8988T (cell line): ENCODE results near the gene STEAP4.
A peak's percentile ranks its signal among the peaks of the same experiment; 100 is the strongest.
"Not testable (repeated sequence)": the region's sequence is repeated elsewhere in the genome, so short reads cannot be mapped to it uniquely, and the experiment has no call there.

Experiments used
- DNase-seq: peaks from one replicate; pipeline ENCODE4 v3.0.0; 2011

The STEAP4 gene

DNA sequence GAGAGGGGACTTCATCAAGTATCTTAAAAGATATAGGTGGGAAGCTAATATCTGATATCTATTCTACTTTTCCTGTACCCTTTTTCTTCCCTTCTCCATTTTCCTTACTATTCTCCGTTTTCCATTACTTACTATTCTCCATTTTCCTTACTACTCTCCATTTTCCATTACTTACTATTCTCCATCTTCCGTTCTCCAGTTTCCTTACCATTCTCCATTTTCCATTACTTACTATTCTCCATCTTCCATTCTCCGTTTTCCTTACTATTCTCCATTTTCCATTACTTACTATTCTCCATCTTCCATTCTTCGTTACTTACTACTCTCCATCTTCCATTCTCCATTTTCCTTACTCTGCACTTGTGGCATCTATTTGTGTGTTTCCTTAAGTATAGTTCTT, 39.3 kb downstream of the STEAP4 start:
- no peak for DNase-seq

DNA sequence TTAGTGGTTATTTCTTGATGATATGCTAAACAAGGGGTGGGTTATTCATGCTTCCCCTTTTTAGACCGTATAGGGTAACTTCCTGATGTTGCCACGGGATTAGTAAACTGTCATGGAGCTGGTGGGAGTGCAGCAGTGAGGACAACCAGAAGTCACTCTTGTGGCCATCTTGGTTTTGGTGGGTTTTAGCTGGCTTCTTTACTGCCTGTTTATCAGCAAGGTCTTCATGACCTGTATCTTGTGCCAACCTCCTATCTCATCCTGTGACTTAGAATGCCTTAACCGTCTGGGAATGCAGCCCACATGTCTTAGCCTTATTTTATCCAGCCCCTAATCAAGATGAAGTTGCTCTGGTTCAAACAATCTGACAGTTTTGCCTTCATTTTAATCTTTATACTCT, 41.7 kb downstream of the STEAP4 start:
- not testable (repeated sequence) for DNase-seq

DNA sequence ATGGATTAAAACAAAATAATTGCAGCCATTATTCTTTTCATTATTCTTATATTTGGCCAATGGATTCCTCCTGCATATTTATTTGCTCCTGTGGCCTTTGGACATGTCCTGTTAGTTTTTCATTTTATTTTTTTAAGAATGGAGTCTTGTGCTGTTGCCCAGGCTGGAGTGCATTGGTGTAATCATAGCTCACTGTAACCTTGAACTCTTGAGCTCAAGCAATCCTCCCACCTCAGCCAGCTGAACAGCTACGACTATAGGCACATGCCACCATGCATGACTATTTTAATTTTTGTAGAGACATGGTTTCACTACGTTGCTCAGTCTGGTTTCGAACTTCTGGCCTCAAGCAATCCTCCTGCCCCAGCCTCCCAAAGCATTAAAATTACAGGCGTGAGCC, 44.1 kb downstream of the STEAP4 start:
- no peak for DNase-seq

DNA sequence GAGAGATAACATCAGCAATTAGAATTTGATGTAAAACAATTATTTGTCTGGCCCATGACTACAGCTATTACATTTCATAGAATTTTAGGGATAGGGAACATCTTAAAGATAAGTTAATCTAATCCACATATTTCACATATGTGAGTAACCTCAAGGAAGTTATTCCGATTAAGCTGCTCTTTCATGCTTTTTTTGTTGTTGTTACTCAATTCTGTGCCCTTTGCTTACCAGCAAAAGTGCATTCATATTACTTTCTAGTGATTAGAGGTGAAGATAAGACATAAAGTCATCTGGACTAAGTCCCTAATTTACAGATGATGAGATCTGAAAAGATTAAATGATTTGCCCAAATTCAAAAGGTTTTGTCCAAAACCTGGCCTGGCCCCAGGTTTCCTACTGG, 46.0 kb downstream of the STEAP4 start:
- DNase-seq = no peak

DNA sequence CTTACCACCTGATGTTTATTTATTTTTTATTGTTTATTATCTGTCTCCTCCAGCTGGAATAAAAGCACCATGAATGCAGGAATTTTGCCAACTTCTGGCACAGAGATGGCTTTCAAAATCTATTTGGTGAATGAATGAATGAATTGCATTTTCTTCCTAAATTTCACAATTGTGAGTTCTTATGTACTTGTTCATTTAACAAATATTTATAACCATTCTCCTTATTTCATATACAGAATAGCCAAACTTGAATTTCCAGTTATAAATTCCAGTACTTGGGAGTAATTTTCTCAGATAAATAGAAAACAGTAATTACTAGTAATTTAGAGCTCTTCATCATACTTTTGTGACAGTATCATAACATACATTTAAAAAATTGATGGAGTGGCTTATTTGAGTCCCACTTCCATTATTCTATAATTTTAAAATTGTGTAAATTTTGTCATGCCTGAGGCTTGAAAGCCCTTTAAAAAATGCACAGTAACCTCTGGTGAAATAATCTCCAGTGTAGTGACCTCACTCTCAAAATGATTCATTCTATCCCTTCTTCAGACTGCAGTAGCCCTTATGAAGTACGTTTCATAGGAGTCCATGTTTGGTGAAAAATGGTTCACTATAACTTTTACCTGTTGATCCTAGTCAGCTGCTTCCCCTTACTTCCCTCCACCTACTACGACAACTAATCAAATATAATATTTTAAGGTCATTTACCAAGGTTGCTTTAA, 46.9 kb downstream of the STEAP4 start:
- DNase-seq = no peak

DNA sequence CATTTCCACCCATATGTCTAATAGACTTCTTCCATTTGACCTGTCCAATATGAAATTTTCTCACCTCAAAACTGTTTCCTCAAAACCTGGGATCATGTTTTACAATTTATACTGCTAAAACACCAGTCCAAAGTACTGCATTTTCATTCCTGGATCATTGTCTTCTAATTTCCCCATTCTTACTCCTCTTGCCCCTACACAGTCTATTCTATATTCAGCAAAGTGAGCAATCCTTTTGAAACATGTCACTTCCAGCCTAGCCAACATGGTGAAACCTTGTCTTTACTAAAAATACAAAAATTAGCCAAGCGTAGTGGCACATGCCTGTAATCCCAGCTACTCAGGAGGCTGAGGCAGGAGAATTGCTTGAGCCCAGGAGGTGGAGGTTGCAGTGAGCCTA, 48.4 kb downstream of the STEAP4 start:
- DNase-seq = not testable (repeated sequence)

DNA sequence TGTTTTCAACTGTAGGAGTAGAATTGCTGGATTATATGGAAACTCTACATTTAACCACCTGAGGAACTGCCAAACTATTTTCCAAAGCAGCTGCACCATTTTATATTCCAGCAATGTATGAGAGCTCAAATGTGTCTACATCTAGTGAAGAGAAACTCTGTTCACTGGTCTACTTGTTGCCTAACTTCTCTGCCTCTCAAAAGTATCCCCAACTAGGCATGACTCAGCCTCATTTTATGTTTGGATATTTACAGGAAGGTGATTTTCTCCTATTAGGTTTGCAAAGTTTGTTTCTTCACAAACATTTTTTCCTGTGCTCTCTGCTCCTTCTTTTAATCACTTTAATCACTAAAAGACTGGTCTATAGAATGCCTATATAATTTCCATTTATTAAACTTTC, 49.8 kb downstream of the STEAP4 start:
- no peak for DNase-seq

DNA sequence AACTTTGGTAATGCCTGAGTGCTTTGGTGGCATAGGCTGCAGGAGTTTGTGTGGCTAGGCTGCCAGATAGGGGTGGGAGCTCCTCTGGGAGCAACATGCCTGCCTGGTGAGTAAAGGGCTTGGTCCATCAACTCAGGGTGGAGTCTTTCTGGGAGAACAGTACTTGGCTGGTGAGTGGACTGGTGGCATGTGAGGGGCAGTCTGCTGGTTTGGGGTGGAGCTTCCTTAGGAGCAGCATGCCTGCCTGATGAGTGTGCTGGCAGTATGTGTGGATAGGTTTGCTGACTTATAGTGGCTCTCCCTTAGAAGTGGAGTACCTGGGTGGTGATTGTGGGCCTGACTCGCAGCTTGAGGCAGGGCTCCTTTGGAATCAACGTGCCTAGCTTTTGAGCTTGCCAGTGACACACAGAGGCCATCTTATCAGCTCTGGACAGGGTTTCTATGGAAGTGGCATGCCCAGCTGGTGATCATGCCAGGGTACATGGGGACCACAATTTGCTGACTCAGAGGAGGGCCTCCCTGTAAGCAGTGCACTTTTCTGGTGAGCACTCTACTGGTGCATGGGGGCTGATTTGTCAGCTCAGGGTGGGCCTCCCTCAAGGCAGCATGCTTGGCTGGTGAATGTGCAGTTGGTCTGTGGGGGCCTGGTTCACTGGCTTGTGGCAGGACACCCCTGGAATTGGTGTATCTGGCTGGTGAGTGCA, 51.8 kb downstream of the STEAP4 start:
- DNase-seq = peak; percentile 53

DNA sequence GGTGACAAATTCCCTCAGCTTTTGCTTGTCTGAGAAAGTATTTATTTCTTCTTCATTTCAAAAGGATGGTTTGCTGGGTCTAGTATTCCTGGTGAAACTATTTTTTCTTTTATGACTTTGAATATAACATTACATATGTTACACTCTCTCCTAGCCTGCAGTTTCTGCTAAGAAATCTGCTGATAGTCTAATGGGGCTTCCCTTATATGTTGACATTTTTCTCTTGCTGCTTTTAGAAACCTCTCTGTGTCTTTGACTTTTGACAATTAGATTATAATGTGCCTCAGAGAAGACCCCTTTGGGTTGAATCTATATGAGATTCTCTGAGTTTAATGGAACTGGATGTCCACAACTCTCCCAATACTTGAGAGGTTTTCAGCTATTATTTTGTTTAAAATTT, 53.1 kb downstream of the STEAP4 start:
- no peak for DNase-seq

DNA sequence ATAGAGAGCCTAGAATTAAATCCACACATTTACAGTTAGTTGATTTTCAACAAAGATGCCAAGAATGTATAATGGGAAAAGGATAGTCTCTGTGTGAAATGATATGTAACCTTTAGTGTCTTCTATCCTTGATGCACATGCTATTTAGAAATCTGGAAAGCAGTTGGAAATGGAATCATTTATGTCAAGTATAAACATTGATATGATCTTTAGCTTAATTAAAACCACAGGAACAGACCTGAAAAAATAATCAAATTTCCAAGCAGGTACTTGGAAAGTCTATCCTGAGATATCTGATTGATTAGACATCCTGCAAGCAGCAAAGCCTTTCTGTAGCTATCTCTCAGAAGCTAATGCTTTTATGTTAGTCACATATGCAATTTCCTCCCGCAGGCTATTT, 62.4 kb downstream of the STEAP4 start:
- DNase-seq = no peak

DNA sequence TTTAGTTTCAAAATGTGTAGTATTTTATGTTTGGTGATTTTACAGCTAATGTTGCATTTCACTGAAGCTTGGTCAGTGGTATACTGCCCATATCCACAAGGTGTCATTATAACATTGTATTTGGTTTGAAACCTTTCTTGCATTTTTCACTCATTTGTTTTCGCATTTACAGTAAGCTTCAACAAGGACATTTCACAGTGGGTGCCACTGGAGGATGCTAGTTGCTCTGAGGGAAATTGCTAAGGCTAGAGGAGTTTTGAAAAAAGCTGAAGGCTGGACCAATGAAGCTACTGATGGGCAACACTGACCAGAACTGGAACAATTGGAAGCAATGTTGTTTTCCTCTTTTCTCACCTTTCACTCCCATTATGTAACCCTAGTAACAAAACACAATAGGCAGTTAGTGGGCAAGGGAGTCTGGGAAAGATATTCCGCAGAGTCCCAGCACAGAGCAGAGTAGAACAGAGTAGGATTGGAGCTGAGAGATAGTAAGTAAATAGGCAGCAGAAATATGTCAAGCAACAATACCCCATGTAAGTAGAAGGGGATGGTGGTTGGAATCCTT, 63.3 kb downstream of the STEAP4 start:
- DNase-seq = no peak

DNA sequence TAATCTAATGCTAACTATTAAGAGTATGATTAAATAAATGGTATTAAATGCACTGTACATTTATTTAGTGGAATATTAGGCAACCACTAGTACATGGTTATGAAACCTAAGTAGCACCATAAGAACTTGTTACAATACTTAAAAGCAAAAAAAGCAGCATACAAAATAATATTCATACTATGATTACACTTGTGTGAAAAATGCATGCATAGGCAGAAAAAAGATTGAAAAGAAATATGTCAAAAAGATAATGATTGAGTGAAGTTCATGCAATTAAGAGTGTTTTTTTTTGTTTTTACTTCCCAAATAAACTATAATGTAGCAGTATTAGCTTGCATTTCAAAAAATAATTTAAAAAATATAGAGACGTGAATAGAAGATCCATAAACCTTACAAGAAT, 66.8 kb downstream of the STEAP4 start:
- no peak for DNase-seq

DNA sequence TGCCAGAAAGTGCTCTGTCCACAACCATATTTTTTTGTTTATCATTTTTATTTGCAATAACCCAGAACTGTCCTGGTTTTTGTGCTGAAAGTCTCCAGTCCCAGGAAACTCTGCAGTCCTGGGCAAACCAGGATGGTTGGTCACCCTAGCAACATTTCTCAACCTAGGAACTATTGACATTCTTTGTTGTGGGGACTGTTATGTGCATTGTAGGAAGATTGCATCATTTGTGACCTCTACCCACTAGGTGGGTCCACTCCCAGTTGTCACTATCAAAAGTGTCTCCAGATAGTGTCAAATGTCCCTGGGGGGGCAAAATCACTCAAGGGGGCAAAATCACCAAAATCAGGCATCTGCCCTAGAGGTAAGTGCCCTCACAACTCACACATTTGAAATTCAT, 72.9 kb downstream of the STEAP4 start:
- no peak for DNase-seq

DNA sequence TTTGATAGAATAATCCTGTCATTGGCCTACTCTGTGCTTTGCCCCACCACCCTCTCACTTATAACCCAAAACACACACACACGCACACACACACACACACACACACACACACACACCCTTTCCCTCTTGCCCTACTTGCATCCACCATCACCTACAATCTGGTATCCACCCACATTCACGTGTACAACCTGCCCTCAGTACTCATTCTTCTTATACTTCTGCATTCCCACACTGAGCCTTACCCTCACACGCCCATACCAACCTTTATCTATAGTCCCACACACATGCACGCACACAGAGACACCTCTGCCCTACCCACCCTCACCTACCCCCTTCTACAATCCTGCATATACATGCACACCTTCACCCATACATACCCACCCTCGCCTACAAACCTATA, 76.0 kb downstream of the STEAP4 start:
- no peak for DNase-seq

DNA sequence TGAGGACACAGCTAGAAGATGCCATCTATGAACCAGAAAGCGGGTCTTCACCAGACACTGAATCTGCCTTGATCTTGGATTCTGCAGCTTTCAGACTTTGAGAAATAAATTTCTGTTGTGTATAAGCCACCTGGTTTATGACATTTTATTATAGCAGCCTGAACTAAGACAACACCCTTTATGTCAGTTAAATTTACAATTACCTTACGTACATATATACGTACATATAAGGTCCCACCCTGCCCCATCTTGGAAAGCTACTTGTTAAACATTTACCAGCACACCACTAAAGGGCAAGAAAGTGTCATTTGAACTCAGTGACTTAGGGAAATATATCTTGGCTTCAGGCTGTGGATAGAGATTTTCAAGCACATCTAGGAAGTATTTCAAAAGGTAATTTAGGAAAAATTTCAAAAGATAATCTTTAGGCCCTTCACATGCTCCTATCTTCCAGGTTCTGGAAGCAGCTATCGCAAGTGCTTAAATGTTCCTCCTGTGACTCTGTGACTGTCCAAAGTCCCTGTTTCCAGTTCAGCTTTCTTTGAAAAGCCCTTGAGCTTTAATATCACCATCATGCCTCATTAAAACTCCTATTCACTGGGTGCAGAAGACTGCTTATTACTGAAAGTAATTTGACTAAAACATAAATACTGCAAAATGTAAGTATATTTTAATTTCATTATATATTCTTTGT, 77.2 kb downstream of the STEAP4 start:
- DNase-seq = no peak

DNA sequence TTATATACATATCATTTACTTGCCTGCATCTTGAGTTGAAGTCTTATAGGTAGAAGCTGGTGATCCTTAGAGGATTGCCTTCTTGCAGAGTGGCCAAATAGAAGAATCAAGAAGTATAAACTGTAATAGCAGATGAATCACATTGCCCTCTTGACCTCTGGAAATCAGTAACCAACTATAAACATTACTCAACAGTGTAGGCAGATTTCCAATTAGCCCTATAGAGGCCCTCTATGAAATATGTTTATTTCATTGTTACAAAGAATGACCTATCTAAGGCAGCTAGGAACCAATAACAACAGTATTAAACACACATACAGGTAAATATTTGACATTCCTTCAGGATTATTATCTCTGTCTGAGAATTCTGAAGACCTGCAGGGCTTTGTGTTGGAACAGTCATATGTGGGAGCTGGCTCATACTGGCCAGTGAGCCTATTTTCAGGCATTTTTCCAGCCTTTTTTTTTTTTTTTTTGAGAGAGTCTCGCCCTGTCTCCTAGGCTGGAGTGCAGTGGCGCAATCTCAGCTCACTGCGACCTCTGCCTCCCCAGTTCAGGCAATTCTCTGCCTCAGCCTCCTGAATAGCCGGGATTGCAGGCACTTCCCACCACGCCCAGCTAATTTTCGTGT, 79.7 kb downstream of the STEAP4 start:
- no peak for DNase-seq

DNA sequence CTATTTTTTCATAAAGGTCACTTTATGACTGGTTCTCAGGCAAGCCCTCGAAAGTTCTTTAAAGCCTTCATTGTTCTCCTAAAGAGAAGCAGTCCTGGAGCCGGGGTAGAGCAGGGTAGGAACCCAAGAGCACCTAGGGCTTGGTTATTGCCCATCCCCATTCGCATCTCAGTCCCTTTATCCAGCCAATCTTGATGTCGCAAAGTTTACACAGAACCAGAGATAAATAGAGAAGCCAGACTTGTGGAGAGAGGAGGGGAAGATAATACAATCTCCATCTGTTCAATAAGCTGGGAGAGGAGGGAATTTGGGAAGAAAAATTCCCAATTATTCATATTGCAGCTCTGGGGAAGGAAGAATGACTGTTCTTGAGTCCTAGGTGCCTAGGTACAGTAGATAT, 80.5 kb downstream of the STEAP4 start:
- no peak for DNase-seq

DNA sequence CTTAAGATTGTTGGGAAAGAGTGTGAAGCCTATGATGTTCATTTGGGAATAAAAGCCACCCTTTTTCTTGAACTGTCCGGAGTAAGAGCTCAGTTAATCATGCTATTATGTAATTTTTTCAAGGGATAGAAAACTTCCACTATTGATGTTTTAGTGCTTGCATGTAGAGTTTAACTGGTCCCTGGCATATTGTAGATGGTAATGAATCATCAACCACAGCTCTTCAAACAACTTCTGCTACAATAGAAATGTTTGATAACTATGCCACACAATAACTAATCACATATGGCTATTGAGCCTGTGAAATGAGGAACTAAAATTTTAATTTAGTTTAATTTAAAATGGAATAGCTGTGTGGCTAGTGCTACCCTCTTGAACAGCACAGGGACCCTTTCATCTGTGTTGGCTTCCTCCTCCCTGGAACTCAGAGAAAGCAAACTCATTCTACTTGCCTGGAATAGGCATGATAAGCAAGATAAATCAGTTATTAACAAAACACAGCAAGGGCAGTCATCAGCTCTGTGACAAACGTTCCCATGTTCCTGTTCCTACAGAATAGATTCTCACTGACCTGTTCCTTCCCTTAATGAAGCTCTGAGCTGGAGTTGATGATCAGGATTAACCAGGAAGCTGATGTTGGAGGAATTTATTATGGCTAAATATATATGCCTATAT, 82.0 kb downstream of the STEAP4 start:
- no peak for DNase-seq

DNA sequence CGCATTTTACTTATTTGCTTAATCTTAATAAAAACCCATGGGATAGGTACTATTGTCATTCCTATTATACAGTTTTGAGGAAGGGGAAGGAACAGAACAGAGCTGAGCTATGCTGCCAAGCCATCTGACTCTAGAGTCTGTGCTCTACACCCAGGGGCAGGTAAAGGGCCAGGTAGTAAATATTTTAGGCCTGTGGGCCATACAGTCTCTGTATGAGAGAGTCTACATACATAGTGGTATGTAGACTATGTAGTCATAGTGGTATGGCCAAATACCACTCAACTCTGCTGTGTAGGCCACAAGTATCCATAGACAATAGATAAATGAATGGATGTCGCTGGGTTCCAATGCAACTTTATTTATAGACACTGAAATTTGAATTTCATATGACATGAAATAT, 83.4 kb downstream of the STEAP4 start:
- DNase-seq = no peak
